Measurements from ENCODE around the gene CHST14. TPM values are rescaled to one million over a fixed set of nuclear protein-coding genes. Genes with fewer than 3 reads are reported as not detected.

CHST14 gene
- total RNA-seq, 1 donor from 2014 or later = 3.9 TPM

- no peak for DNase-seq
- Mint-ChIP-seq H3K36me3 (ENCODE audit: unreplicated experiment) (no peaks in the 10 kb centered on the region), H3K4me1 (ENCODE audit: low read depth, unreplicated experiment) (no peaks in the 10 kb centered on the region), H3K4me3 (ENCODE audit: unreplicated experiment) (no peak overlapping the region), H3K27ac (ENCODE audit: unreplicated experiment) (no peak overlapping the region), H3K27me3 (ENCODE audit: unreplicated experiment) (peaks cover 3% of the 10 kb centered on the region), H3K9me3 (ENCODE audit: unreplicated experiment) (peaks cover 2% of the 10 kb centered on the region)
- TF ChIP-seq CTCF (IDR thresholded peaks at IDR 0.05; ENCODE audit: partially characterized antibody, unreplicated experiment) = no peak
Observed at GRCh38 chr15:40483919-40484318, 13.1 kb downstream of the CHST14 start.

- H3K9me3 Mint-ChIP-seq (ENCODE audit: unreplicated experiment) = no peaks in the 10 kb centered on the region
- no peak for DNase-seq
- no peak overlapping the region for H3K27ac Mint-ChIP-seq (ENCODE audit: unreplicated experiment)
- H3K27me3 Mint-ChIP-seq (ENCODE audit: unreplicated experiment) = peaks cover 3% of the 10 kb centered on the region
- no peak overlapping the region for H3K4me3 Mint-ChIP-seq (ENCODE audit: unreplicated experiment)
- H3K4me1 Mint-ChIP-seq (ENCODE audit: low read depth, unreplicated experiment) = no peaks in the 10 kb centered on the region
- no peaks in the 10 kb centered on the region for H3K36me3 Mint-ChIP-seq (ENCODE audit: unreplicated experiment)
- TF ChIP-seq CTCF (IDR thresholded peaks at IDR 0.05; ENCODE audit: partially characterized antibody, unreplicated experiment) = no peak
Observed at GRCh38 chr15:40486066-40486770, 15.4 kb downstream of the CHST14 start.

- Mint-ChIP-seq H3K9me3 (ENCODE audit: unreplicated experiment) (no peaks in the 10 kb centered on the region), H3K27me3 (ENCODE audit: unreplicated experiment) (peaks cover 3% of the 10 kb centered on the region), H3K4me3 (ENCODE audit: unreplicated experiment) (no peak overlapping the region), H3K4me1 (ENCODE audit: low read depth, unreplicated experiment) (no peaks in the 10 kb centered on the region), H3K36me3 (ENCODE audit: unreplicated experiment) (no peaks in the 10 kb centered on the region), H3K27ac (ENCODE audit: unreplicated experiment) (no peak overlapping the region)
- DNase-seq = no peak
- TF ChIP-seq CTCF (IDR thresholded peaks at IDR 0.05; ENCODE audit: partially characterized antibody, unreplicated experiment) = no peak
Observed at GRCh38 chr15:40487816-40488682, 17.3 kb downstream of the CHST14 start.

- no peak for TF ChIP-seq CTCF (IDR thresholded peaks at IDR 0.05; ENCODE audit: partially characterized antibody, unreplicated experiment)
- Mint-ChIP-seq H3K27me3 (ENCODE audit: unreplicated experiment) (peaks cover 3% of the 10 kb centered on the region), H3K9me3 (ENCODE audit: unreplicated experiment) (no peaks in the 10 kb centered on the region), H3K36me3 (ENCODE audit: unreplicated experiment) (no peaks in the 10 kb centered on the region), H3K4me1 (ENCODE audit: low read depth, unreplicated experiment) (no peaks in the 10 kb centered on the region), H3K4me3 (ENCODE audit: unreplicated experiment) (no peak overlapping the region), H3K27ac (ENCODE audit: unreplicated experiment) (no peak overlapping the region)
- DNase-seq = no peak
Observed at GRCh38 chr15:40489274-40490175, 18.7 kb downstream of the CHST14 start.
